ENCODE measurements around the gene SKAP2. TPM values are rescaled to one million over a fixed set of nuclear protein-coding genes. Genes with fewer than 3 reads are reported as not detected.

Gene SKAP2
- total RNA-seq (16.7 and 17.5 TPM in 2 replicates), polyA plus RNA-seq (14.2 and 25.9 TPM in 2 replicates), polyA minus RNA-seq (ENCODE audit: low replicate concordance) (1.2 and 3.8 TPM in 2 replicates)
- 18.1 and 36.0 TPM in 2 replicates for polyA plus RNA-seq (2012)

DNA sequence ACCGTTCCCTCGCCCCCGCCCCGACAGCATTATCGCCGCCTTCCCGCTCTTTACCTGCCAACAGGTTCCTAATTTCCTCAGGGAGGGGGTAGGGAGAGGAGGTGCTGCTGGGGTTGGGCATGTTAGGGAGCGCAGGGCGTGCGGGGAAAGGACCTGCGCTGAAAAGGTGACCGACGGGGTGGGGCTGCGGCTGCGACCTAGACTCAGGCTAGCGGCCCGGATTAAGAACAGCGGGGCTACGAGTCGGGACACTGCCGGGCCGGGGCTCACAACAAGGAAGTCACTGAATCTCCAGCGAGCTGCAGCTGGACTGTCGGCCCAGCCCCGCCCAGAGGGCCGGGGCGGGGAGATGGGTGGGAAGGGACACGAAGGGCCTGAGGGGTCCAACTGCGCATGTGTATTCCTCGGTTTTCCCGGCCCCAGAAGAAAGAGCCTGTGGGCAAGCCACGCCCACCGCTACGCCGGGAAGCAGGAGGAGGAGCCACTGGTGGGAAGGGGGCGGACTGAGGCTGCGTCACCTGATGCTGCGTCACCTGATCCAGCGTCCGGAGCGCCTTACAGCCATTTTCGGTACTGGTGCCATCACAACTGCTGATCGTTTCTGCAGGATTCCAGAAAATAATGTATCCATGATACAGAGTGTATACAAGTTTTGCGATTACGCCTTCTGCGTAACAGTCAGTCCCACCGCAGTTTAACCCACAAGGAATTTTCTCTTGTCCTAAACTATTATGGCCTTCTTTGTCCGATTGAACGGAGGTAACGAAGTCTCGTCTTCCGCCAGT, at the start of gene SKAP2:
TSS of gene SKAP2 (minus strand) at position 282 of the 785 bp plus-strand sequence. CDS start at position 121, 161 bp downstream.
- DNase-seq (ENCODE audit: low read depth in 2 of 2), result peak; percentile 96 to 99
- Histone ChIP-seq H3K79me2 (ENCODE audit: control insufficient read depth, insufficient read depth, low read length) (peaks cover 37% of the 10 kb centered on the region), H3K9ac (ENCODE audit: insufficient read depth, low read length) (peak within 1 kb of the TSS; percentile 79), H3K27me3 (ENCODE audit: control insufficient read depth, insufficient read depth, low read length) (no peaks in the 10 kb centered on the region), H3K27ac (ENCODE audit: insufficient read depth, low read length) (peak within 1 kb of the TSS; percentile 91), H4K20me1 (ENCODE audit: control insufficient read depth, extremely low read depth, insufficient read depth, low read length) (no peaks in the 10 kb centered on the region), H3K9me3 (ENCODE audit: control insufficient read depth, insufficient read depth, low read depth, low read length) (no peaks in the 10 kb centered on the region), H3K4me1 (ENCODE audit: control insufficient read depth, extremely low read depth, insufficient read depth, low read length) (no peaks in the 10 kb centered on the region), H3K4me3 (replicated peaks in 1 of 4; ENCODE audit: control extremely low read depth in 1 of 4, insufficient read depth in 1 of 4, low read depth in 3 of 4, low read length in 4 of 4) (peak within 1 kb of the TSS; percentile 65 to 92 (median 80)), H3K4me2 (ENCODE audit: extremely low read depth, insufficient read depth, low read length) (peak within 1 kb of the TSS; percentile 82), H3K36me3 (ENCODE audit: control insufficient read depth, insufficient read depth, low read length) (no peaks in the 10 kb centered on the region), H2AFZ (ENCODE audit: low read length) (peak within 1 kb of the TSS; percentile 77)
- TF ChIP-seq EZH2 (IDR thresholded peaks at IDR 0.05; ENCODE audit: low read length, missing control alignments), result no peak
- TF ChIP-seq, protein P1, sequence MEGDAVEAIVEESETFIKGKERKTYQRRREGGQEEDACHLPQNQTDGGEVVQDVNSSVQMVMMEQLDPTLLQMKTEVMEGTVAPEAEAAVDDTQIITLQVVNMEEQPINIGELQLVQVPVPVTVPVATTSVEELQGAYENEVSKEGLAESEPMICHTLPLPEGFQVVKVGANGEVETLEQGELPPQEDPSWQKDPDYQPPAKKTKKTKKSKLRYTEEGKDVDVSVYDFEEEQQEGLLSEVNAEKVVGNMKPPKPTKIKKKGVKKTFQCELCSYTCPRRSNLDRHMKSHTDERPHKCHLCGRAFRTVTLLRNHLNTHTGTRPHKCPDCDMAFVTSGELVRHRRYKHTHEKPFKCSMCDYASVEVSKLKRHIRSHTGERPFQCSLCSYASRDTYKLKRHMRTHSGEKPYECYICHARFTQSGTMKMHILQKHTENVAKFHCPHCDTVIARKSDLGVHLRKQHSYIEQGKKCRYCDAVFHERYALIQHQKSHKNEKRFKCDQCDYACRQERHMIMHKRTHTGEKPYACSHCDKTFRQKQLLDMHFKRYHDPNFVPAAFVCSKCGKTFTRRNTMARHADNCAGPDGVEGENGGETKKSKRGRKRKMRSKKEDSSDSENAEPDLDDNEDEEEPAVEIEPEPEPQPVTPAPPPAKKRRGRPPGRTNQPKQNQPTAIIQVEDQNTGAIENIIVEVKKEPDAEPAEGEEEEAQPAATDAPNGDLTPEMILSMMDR (conservative IDR thresholded peaks at IDR 0.05 in 1 of 2, IDR thresholded peaks at IDR 0.05 in 1 of 2; ENCODE audit: low read depth in 1 of 2, low read length in 2 of 2), result no peak

- Histone ChIP-seq H3K36me3 (ENCODE audit: control insufficient read depth, insufficient read depth, low read length) (no peaks in the 10 kb centered on the region), H3K27ac (ENCODE audit: insufficient read depth, low read length) (no peak overlapping the region), H3K4me2 (ENCODE audit: extremely low read depth, insufficient read depth, low read length) (no peak overlapping the region), H3K9ac (ENCODE audit: insufficient read depth, low read length) (no peak overlapping the region), H3K4me1 (ENCODE audit: control insufficient read depth, extremely low read depth, insufficient read depth, low read length) (no peaks in the 10 kb centered on the region), H3K9me3 (ENCODE audit: control insufficient read depth, insufficient read depth, low read depth, low read length) (no peaks in the 10 kb centered on the region), H2AFZ (ENCODE audit: low read length) (no peak overlapping the region), H3K79me2 (ENCODE audit: control insufficient read depth, insufficient read depth, low read length) (no peaks in the 10 kb centered on the region), H3K4me3 (replicated peaks in 1 of 4; ENCODE audit: control extremely low read depth in 1 of 4, insufficient read depth in 1 of 4, low read depth in 3 of 4, low read length in 4 of 4) (no peak overlapping the region), H3K27me3 (ENCODE audit: control insufficient read depth, insufficient read depth, low read length) (no peaks in the 10 kb centered on the region), H4K20me1 (ENCODE audit: control insufficient read depth, extremely low read depth, insufficient read depth, low read length) (no peaks in the 10 kb centered on the region)
- TF ChIP-seq EZH2 (IDR thresholded peaks at IDR 0.05; ENCODE audit: low read length, missing control alignments), result no peak
- TF ChIP-seq, protein P1 (conservative IDR thresholded peaks at IDR 0.05 in 1 of 2, IDR thresholded peaks at IDR 0.05 in 1 of 2; ENCODE audit: low read depth in 1 of 2, low read length in 2 of 2), result no peak
- DNase-seq (ENCODE audit: low read depth in 2 of 2), result peak in 1 of 2 donors; percentile 27
Measured at GRCh38 chr7:26912933-26913536, 48.6 kb upstream of the SKAP2 start.

- no peak for DNase-seq (ENCODE audit: low read depth in 2 of 2)
- Histone ChIP-seq H3K9ac (ENCODE audit: insufficient read depth, low read length) (no peak overlapping the region), H3K4me1 (ENCODE audit: control insufficient read depth, extremely low read depth, insufficient read depth, low read length) (no peaks in the 10 kb centered on the region), H3K4me3 (replicated peaks in 1 of 4; ENCODE audit: control extremely low read depth in 1 of 4, insufficient read depth in 1 of 4, low read depth in 3 of 4, low read length in 4 of 4) (no peak overlapping the region), H4K20me1 (ENCODE audit: control insufficient read depth, extremely low read depth, insufficient read depth, low read length) (no peaks in the 10 kb centered on the region), H3K79me2 (ENCODE audit: control insufficient read depth, insufficient read depth, low read length) (no peaks in the 10 kb centered on the region), H2AFZ (ENCODE audit: low read length) (no peak overlapping the region), H3K27me3 (ENCODE audit: control insufficient read depth, insufficient read depth, low read length) (no peaks in the 10 kb centered on the region), H3K9me3 (ENCODE audit: control insufficient read depth, insufficient read depth, low read depth, low read length) (no peaks in the 10 kb centered on the region), H3K4me2 (ENCODE audit: extremely low read depth, insufficient read depth, low read length) (no peak overlapping the region), H3K36me3 (ENCODE audit: control insufficient read depth, insufficient read depth, low read length) (no peaks in the 10 kb centered on the region), H3K27ac (ENCODE audit: insufficient read depth, low read length) (no peak overlapping the region)
- TF ChIP-seq, protein P1 (conservative IDR thresholded peaks at IDR 0.05 in 1 of 2, IDR thresholded peaks at IDR 0.05 in 1 of 2; ENCODE audit: low read depth in 1 of 2, low read length in 2 of 2), result no peak
- TF ChIP-seq EZH2 (IDR thresholded peaks at IDR 0.05; ENCODE audit: low read length, missing control alignments), result no peak
Measured at GRCh38 chr7:26912338-26912737, 47.9 kb upstream of the SKAP2 start.

Data from fibroblast of lung (primary cell).